Measurements from ENCODE around the gene PLXDC1. TPM values are rescaled to one million over a fixed set of nuclear protein-coding genes. Genes with fewer than 3 reads are reported as not detected.

Gene PLXDC1
- total RNA-seq, 1 experiment from 2014 or later: 0.52 TPM

GRCh38 chr17:39104657-39105056, 46.8 kb downstream of the PLXDC1 start:
- TF ChIP-seq, protein P1, sequence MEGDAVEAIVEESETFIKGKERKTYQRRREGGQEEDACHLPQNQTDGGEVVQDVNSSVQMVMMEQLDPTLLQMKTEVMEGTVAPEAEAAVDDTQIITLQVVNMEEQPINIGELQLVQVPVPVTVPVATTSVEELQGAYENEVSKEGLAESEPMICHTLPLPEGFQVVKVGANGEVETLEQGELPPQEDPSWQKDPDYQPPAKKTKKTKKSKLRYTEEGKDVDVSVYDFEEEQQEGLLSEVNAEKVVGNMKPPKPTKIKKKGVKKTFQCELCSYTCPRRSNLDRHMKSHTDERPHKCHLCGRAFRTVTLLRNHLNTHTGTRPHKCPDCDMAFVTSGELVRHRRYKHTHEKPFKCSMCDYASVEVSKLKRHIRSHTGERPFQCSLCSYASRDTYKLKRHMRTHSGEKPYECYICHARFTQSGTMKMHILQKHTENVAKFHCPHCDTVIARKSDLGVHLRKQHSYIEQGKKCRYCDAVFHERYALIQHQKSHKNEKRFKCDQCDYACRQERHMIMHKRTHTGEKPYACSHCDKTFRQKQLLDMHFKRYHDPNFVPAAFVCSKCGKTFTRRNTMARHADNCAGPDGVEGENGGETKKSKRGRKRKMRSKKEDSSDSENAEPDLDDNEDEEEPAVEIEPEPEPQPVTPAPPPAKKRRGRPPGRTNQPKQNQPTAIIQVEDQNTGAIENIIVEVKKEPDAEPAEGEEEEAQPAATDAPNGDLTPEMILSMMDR (IDR thresholded peaks at IDR 0.05; ENCODE audit: unreplicated experiment): no peak
- no peak overlapping the region for H3K27ac Mint-ChIP-seq (ENCODE audit: unreplicated experiment)
- no TSS peak for BruUV-seq (replicated peaks)
- CTCF ChIA-PET: interaction anchor here (0.5 to 2.7 kb wide), 9 partner anchors 10 to 660 kb away, joined by 3 to 9 read pairs (median 4); no protein-coding TSS in a partner anchor
- peaks cover 55% of the 10 kb centered on the region for H3K27me3 Mint-ChIP-seq (ENCODE audit: unreplicated experiment)
- no peak overlapping the region for H3K4me3 Mint-ChIP-seq (ENCODE audit: low read depth, unreplicated experiment)
- H3K4me1 Mint-ChIP-seq (ENCODE audit: low read depth, unreplicated experiment): no peaks in the 10 kb centered on the region
- no peak for DNase-seq
- intact Hi-C loops (cut with micrococcal nuclease; ENCODE audit: unreplicated experiment): no loop called here
- no peaks in the 10 kb centered on the region for H3K36me3 Mint-ChIP-seq (ENCODE audit: insufficient read depth, unreplicated experiment)
- H3K9me3 Mint-ChIP-seq (ENCODE audit: low read depth, unreplicated experiment): no peaks in the 10 kb centered on the region

- H3K4me1 Mint-ChIP-seq (ENCODE audit: low read depth, unreplicated experiment): no peaks in the 10 kb centered on the region
- H3K4me3 Mint-ChIP-seq (ENCODE audit: low read depth, unreplicated experiment): no peak overlapping the region
- no peaks in the 10 kb centered on the region for H3K36me3 Mint-ChIP-seq (ENCODE audit: insufficient read depth, unreplicated experiment)
- DNase-seq: no peak
- TF ChIP-seq, protein P1 (IDR thresholded peaks at IDR 0.05; ENCODE audit: unreplicated experiment): no peak
- intact Hi-C loops (cut with micrococcal nuclease; ENCODE audit: unreplicated experiment): no loop called here
- CTCF ChIA-PET: interaction anchor here (0.5 to 2.7 kb wide), 8 partner anchors 10 to 659 kb away, joined by 3 to 9 read pairs (median 4); no protein-coding TSS in a partner anchor
- no peak overlapping the region for H3K27ac Mint-ChIP-seq (ENCODE audit: unreplicated experiment)
- H3K9me3 Mint-ChIP-seq (ENCODE audit: low read depth, unreplicated experiment): no peaks in the 10 kb centered on the region
- BruUV-seq (replicated peaks): no TSS peak
- peaks cover 55% of the 10 kb centered on the region for H3K27me3 Mint-ChIP-seq (ENCODE audit: unreplicated experiment)
Measured at GRCh38 chr17:39104046-39104445, 47.4 kb downstream of the PLXDC1 start.

- no peaks in the 10 kb centered on the region for H3K4me1 Mint-ChIP-seq (ENCODE audit: low read depth, unreplicated experiment)
- H3K27ac Mint-ChIP-seq (ENCODE audit: unreplicated experiment): no peak overlapping the region
- H3K27me3 Mint-ChIP-seq (ENCODE audit: unreplicated experiment): peaks cover 51% of the 10 kb centered on the region
- no peak overlapping the region for H3K4me3 Mint-ChIP-seq (ENCODE audit: low read depth, unreplicated experiment)
- H3K9me3 Mint-ChIP-seq (ENCODE audit: low read depth, unreplicated experiment): no peaks in the 10 kb centered on the region
- CTCF ChIA-PET: interaction anchor here (0.5 to 1.5 kb wide), 3 partner anchors 15 to 192 kb away, joined by 3 to 4 read pairs (median 4); no protein-coding TSS in a partner anchor
- BruUV-seq (replicated peaks): no TSS peak
- no peak for DNase-seq
- intact Hi-C loops (cut with micrococcal nuclease; ENCODE audit: unreplicated experiment): no loop called here
- no peaks in the 10 kb centered on the region for H3K36me3 Mint-ChIP-seq (ENCODE audit: insufficient read depth, unreplicated experiment)
- TF ChIP-seq, protein P1 (IDR thresholded peaks at IDR 0.05; ENCODE audit: unreplicated experiment): no peak
Measured at GRCh38 chr17:39101091-39101490, 50.3 kb downstream of the PLXDC1 start.

- CTCF ChIA-PET: interaction anchor here (0.9 to 1.5 kb wide), 4 partner anchors 10 to 22 kb away, joined by 3 to 4 read pairs (median 4); no protein-coding TSS in a partner anchor
- H3K9me3 Mint-ChIP-seq (ENCODE audit: low read depth, unreplicated experiment): no peaks in the 10 kb centered on the region
- peaks cover 51% of the 10 kb centered on the region for H3K27me3 Mint-ChIP-seq (ENCODE audit: unreplicated experiment)
- no peak overlapping the region for H3K27ac Mint-ChIP-seq (ENCODE audit: unreplicated experiment)
- H3K4me3 Mint-ChIP-seq (ENCODE audit: low read depth, unreplicated experiment): no peak overlapping the region
- intact Hi-C loops (cut with micrococcal nuclease; ENCODE audit: unreplicated experiment): no loop called here
- no peaks in the 10 kb centered on the region for H3K36me3 Mint-ChIP-seq (ENCODE audit: insufficient read depth, unreplicated experiment)
- DNase-seq: no peak
- BruUV-seq (replicated peaks): no TSS peak
- TF ChIP-seq, protein P1 (IDR thresholded peaks at IDR 0.05; ENCODE audit: unreplicated experiment): peak; percentile 0
- H3K4me1 Mint-ChIP-seq (ENCODE audit: low read depth, unreplicated experiment): no peaks in the 10 kb centered on the region
Measured at GRCh38 chr17:39100530-39100929, 50.9 kb downstream of the PLXDC1 start.
